ENCODE data around the gene GPS1.

GRCh38 chr17:82004517-82005455 is 46.9 kb upstream of the GPS1 start:
- TF ChIP-seq, protein P1, sequence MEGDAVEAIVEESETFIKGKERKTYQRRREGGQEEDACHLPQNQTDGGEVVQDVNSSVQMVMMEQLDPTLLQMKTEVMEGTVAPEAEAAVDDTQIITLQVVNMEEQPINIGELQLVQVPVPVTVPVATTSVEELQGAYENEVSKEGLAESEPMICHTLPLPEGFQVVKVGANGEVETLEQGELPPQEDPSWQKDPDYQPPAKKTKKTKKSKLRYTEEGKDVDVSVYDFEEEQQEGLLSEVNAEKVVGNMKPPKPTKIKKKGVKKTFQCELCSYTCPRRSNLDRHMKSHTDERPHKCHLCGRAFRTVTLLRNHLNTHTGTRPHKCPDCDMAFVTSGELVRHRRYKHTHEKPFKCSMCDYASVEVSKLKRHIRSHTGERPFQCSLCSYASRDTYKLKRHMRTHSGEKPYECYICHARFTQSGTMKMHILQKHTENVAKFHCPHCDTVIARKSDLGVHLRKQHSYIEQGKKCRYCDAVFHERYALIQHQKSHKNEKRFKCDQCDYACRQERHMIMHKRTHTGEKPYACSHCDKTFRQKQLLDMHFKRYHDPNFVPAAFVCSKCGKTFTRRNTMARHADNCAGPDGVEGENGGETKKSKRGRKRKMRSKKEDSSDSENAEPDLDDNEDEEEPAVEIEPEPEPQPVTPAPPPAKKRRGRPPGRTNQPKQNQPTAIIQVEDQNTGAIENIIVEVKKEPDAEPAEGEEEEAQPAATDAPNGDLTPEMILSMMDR (IDR thresholded peaks at IDR 0.05; ENCODE audit: insufficient read depth, low read length, poor library complexity, severe bottlenecking), result no peak
- no peak for TF ChIP-seq EZH2phosphoT487 (conservative IDR thresholded peaks at IDR 0.05; ENCODE audit: low read length)
